ACC112 (cell line): ENCODE results near the gene TECTB.

Experiments used
- H2AFZ ChIP-seq: fragments of 200-600 bp; sonication (generic); one replicate; pipeline ENCODE4 v1.6.0; 2017; ENCODE audit warnings: antibody characterized with exemption, low read length; ENCODE audit not compliant: unreplicated experiment
- H3K27ac ChIP-seq: fragments of 200-600 bp; sonication (generic); 2 replicates; pipeline ENCODE4 v1.5.1; 2014; ENCODE audit warnings: low read depth, mild to moderate bottlenecking, antibody characterized with exemption, low read length, moderate library complexity
- H3K27me3 ChIP-seq: fragments of 200-600 bp; sonication (generic); 2 replicates; pipeline ENCODE4 v1.6.1; 2014; ENCODE audit warnings: mild to moderate bottlenecking, antibody characterized with exemption, low read length, moderate library complexity, mixed read lengths; ENCODE audit not compliant: insufficient read depth
- H3K36me3 ChIP-seq: fragments of 200-600 bp; sonication (generic); 2 replicates; pipeline ENCODE4 v1.6.1; 2016; ENCODE audit warnings: mild to moderate bottlenecking, antibody characterized with exemption, low read length, moderate library complexity, mixed read lengths; ENCODE audit not compliant: insufficient read depth
- H3K4me1 ChIP-seq: fragments of 200-600 bp; sonication (generic); one replicate; pipeline ENCODE4 v1.6.1; 2016; ENCODE audit warnings: low read length, mixed read lengths; ENCODE audit not compliant: insufficient read depth, unreplicated experiment, control insufficient read depth
- H3K4me3 ChIP-seq: fragments of 200-600 bp; sonication (generic); 2 replicates; pipeline ENCODE4 v1.5.1; 2014; ENCODE audit warnings: mild to moderate bottlenecking, low read depth, low read length
- H3K79me2 ChIP-seq: fragments of 200-600 bp; sonication (generic); one replicate; pipeline ENCODE4 v1.6.0; 2016; ENCODE audit warnings: low read length; ENCODE audit not compliant: control insufficient read depth, unreplicated experiment, insufficient read depth

The TECTB gene

GRCh38 chr10:112289373-112290053, 6.3 kb downstream of the TECTB start:
- H3K4me3 ChIP-seq = no peak overlapping the region
- no peak overlapping the region for H2AFZ ChIP-seq

GRCh38 chr10:112290054-112290373, 6.8 kb downstream of the TECTB start:
- Histone ChIP-seq H3K36me3 (no peaks in the 10 kb centered on the region), H3K27me3 (peaks cover 5% of the 10 kb centered on the region; the same call in 1 of the 2 replicates), H3K27ac (no peak overlapping the region), H3K79me2 (no peaks in the 10 kb centered on the region), H3K4me1 (no peaks in the 10 kb centered on the region), H3K4me3 (no peak overlapping the region), H2AFZ (no peak overlapping the region)

More at GRCh38 chr10:112289373-112290053, 6.3 kb downstream of the TECTB start:
- Histone ChIP-seq H3K36me3 (no peaks in the 10 kb centered on the region), H3K27me3 (peaks cover 5% of the 10 kb centered on the region; the same call in 1 of the 2 replicates), H3K4me1 (no peaks in the 10 kb centered on the region), H3K79me2 (no peaks in the 10 kb centered on the region), H3K27ac (no peak overlapping the region)

- no peaks in the 10 kb centered on the region for H3K36me3 ChIP-seq
- no peak overlapping the region for H2AFZ ChIP-seq
- no peaks in the 10 kb centered on the region for H3K79me2 ChIP-seq
- H3K27ac ChIP-seq = no peak overlapping the region
- H3K4me3 ChIP-seq = no peak overlapping the region
- H3K4me1 ChIP-seq = peaks cover 5% of the 10 kb centered on the region
- peaks cover 5% of the 10 kb centered on the region; the same call in 1 of the 2 replicates for H3K27me3 ChIP-seq
Measured at GRCh38 chr10:112294169-112294568, 11.0 kb downstream of the TECTB start.

GRCh38 chr10:112295853-112296830, 12.9 kb downstream of the TECTB start:
- Histone ChIP-seq H3K27ac (no peak overlapping the region), H2AFZ (no peak overlapping the region), H3K79me2 (no peaks in the 10 kb centered on the region)

GRCh38 chr10:112296908-112297331, 13.7 kb downstream of the TECTB start:
- peaks cover 5% of the 10 kb centered on the region; the same call in 1 of the 2 replicates for H3K27me3 ChIP-seq
- peaks cover 5% of the 10 kb centered on the region for H3K4me1 ChIP-seq
- no peaks in the 10 kb centered on the region for H3K79me2 ChIP-seq
- H2AFZ ChIP-seq = no peak overlapping the region
- no peak overlapping the region for H3K27ac ChIP-seq
- H3K36me3 ChIP-seq = no peaks in the 10 kb centered on the region
- no peak overlapping the region for H3K4me3 ChIP-seq

More at GRCh38 chr10:112295853-112296830, 12.9 kb downstream of the TECTB start:
- Histone ChIP-seq H3K4me3 (no peak overlapping the region), H3K36me3 (no peaks in the 10 kb centered on the region), H3K27me3 (peaks cover 5% of the 10 kb centered on the region; the same call in 1 of the 2 replicates), H3K4me1 (peaks cover 5% of the 10 kb centered on the region)

GRCh38 chr10:112298581-112298980, 15.4 kb downstream of the TECTB start:
- Histone ChIP-seq H3K4me3 (no peak overlapping the region), H3K27me3 (peaks cover under 1% of the 10 kb centered on the region; the same call in 1 of the 2 replicates), H3K4me1 (peaks cover 5% of the 10 kb centered on the region), H2AFZ (no peak overlapping the region), H3K27ac (no peak overlapping the region), H3K36me3 (no peaks in the 10 kb centered on the region), H3K79me2 (no peaks in the 10 kb centered on the region)

- H3K36me3 ChIP-seq = no peaks in the 10 kb centered on the region
- no peak overlapping the region for H3K4me3 ChIP-seq
- H3K79me2 ChIP-seq = no peaks in the 10 kb centered on the region
- no peak overlapping the region for H2AFZ ChIP-seq
- H3K27me3 ChIP-seq = no peaks in the 10 kb centered on the region
- H3K27ac ChIP-seq = no peak overlapping the region
- peaks cover 8% of the 10 kb centered on the region for H3K4me1 ChIP-seq
Measured at GRCh38 chr10:112299456-112299855, 16.3 kb downstream of the TECTB start.

GRCh38 chr10:112302335-112302734, 19.1 kb downstream of the TECTB start:
- H3K36me3 ChIP-seq = no peaks in the 10 kb centered on the region
- H3K27ac ChIP-seq = no peak overlapping the region
- H3K4me1 ChIP-seq = peaks cover 7% of the 10 kb centered on the region
- no peaks in the 10 kb centered on the region for H3K79me2 ChIP-seq
- no peak overlapping the region for H3K4me3 ChIP-seq
- no peaks in the 10 kb centered on the region for H3K27me3 ChIP-seq
- H2AFZ ChIP-seq = no peak overlapping the region

GRCh38 chr10:112303528-112303927, 20.3 kb downstream of the TECTB start:
- no peaks in the 10 kb centered on the region for H3K27me3 ChIP-seq
- H3K4me1 ChIP-seq = peaks cover 7% of the 10 kb centered on the region
- H3K36me3 ChIP-seq = no peaks in the 10 kb centered on the region
- no peak overlapping the region for H3K27ac ChIP-seq
- no peak overlapping the region for H2AFZ ChIP-seq
- H3K79me2 ChIP-seq = no peaks in the 10 kb centered on the region
- H3K4me3 ChIP-seq = no peak overlapping the region

- no peaks in the 10 kb centered on the region for H3K27me3 ChIP-seq
- H2AFZ ChIP-seq = no peak overlapping the region
- H3K36me3 ChIP-seq = no peaks in the 10 kb centered on the region
- H3K27ac ChIP-seq = no peak overlapping the region
- peaks cover 7% of the 10 kb centered on the region for H3K4me1 ChIP-seq
- no peaks in the 10 kb centered on the region for H3K79me2 ChIP-seq
- H3K4me3 ChIP-seq = no peak overlapping the region
Measured at GRCh38 chr10:112304267-112304859, 21.2 kb downstream of the TECTB start.
